HL-60 (cell line): ENCODE data around the gene RALA.
"Not testable (repeated sequence)": the region's sequence is repeated elsewhere in the genome, so short reads cannot be mapped to it uniquely, and the experiment has no call there.

Experiments
- DNase-seq, 2 experiments: peaks; one replicate each; pipeline ENCODE4 v3.0.0-alpha.2; 2010 to 2020; ENCODE audit warnings: low read depth in 1 of 2, low spot score in 1 of 2
- H3K27ac ChIP-seq: fragments of 250-450 bp; sonication (Bioruptor Pico); replicated peaks from 2 replicates; pipeline ENCODE4 v1.5.1; 2020; ENCODE audit warnings: mild to moderate bottlenecking, moderate library complexity
- H3K27me3 ChIP-seq: fragments of 250-450 bp; sonication (Bioruptor Pico); 2 replicates; pipeline ENCODE4 v1.5.1; 2021; ENCODE audit warnings: mild to moderate bottlenecking, moderate library complexity; ENCODE audit not compliant: insufficient read depth, poor library complexity, severe bottlenecking
- H3K4me3 ChIP-seq: replicated peaks from 2 replicates; pipeline ENCODE4 v1.5.1; 2011; ENCODE audit warnings: mild to moderate bottlenecking, control low read depth, low read length; ENCODE audit not compliant: insufficient read depth
- GABPA ChIP-seq: IDR thresholded peaks from 2 replicates; pipeline ENCODE4 v1.6.1; 2012; ENCODE audit warnings: low read depth
- POLR2AphosphoS5 ChIP-seq: IDR thresholded peaks from 2 replicates; pipeline ENCODE4 v1.6.1; 2012; ENCODE audit warnings: low read depth
- SPI1 ChIP-seq: IDR thresholded peaks from 2 replicates; pipeline ENCODE4 v1.6.1; 2012; ENCODE audit warnings: low read depth, mild to moderate bottlenecking, borderline replicate concordance
- TF ChIP-seq, protein P1 (sequence below): IDR thresholded peaks from one replicate; pipeline ENCODE4 v1.5.1; 2011; ENCODE audit warnings: low read length, control low read depth, inconsistent platforms; ENCODE audit not compliant: insufficient read depth
- TF ChIP-seq, protein P2 (sequence below): IDR thresholded peaks from 2 replicates; pipeline ENCODE4 v1.6.1; 2012; ENCODE audit warnings: low read depth; ENCODE audit not compliant: insufficient replicate concordance

Gene RALA

DNA sequence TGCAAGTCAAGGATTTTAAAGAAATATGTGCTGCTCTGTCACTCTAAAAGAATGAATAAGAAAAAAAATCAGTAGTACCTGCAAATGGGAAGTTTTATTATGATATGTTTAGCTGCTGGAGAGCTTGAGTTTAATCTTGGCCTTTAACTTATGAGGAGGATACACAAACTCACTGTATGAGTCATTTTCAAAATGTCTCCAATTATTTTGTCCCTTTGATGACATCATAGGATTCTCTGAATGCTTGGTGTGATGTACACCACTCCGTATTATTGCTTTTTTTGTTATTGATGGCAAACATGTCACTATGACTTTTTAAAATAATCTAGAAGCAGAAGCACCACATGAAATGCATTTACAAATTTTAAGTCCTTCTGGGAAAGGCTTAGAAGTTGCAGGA, 125.8 kb downstream of the RALA start:
- Histone ChIP-seq H3K27ac (no peak overlapping the region), H3K4me3 (no peak overlapping the region), H3K27me3 (no peaks in the 10 kb centered on the region)
- no peak for TF ChIP-seq POLR2AphosphoS5
- no peak for TF ChIP-seq SPI1
- TF ChIP-seq, protein P1, sequence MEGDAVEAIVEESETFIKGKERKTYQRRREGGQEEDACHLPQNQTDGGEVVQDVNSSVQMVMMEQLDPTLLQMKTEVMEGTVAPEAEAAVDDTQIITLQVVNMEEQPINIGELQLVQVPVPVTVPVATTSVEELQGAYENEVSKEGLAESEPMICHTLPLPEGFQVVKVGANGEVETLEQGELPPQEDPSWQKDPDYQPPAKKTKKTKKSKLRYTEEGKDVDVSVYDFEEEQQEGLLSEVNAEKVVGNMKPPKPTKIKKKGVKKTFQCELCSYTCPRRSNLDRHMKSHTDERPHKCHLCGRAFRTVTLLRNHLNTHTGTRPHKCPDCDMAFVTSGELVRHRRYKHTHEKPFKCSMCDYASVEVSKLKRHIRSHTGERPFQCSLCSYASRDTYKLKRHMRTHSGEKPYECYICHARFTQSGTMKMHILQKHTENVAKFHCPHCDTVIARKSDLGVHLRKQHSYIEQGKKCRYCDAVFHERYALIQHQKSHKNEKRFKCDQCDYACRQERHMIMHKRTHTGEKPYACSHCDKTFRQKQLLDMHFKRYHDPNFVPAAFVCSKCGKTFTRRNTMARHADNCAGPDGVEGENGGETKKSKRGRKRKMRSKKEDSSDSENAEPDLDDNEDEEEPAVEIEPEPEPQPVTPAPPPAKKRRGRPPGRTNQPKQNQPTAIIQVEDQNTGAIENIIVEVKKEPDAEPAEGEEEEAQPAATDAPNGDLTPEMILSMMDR: no peak
- TF ChIP-seq GABPA: no peak
- TF ChIP-seq, protein P2, sequence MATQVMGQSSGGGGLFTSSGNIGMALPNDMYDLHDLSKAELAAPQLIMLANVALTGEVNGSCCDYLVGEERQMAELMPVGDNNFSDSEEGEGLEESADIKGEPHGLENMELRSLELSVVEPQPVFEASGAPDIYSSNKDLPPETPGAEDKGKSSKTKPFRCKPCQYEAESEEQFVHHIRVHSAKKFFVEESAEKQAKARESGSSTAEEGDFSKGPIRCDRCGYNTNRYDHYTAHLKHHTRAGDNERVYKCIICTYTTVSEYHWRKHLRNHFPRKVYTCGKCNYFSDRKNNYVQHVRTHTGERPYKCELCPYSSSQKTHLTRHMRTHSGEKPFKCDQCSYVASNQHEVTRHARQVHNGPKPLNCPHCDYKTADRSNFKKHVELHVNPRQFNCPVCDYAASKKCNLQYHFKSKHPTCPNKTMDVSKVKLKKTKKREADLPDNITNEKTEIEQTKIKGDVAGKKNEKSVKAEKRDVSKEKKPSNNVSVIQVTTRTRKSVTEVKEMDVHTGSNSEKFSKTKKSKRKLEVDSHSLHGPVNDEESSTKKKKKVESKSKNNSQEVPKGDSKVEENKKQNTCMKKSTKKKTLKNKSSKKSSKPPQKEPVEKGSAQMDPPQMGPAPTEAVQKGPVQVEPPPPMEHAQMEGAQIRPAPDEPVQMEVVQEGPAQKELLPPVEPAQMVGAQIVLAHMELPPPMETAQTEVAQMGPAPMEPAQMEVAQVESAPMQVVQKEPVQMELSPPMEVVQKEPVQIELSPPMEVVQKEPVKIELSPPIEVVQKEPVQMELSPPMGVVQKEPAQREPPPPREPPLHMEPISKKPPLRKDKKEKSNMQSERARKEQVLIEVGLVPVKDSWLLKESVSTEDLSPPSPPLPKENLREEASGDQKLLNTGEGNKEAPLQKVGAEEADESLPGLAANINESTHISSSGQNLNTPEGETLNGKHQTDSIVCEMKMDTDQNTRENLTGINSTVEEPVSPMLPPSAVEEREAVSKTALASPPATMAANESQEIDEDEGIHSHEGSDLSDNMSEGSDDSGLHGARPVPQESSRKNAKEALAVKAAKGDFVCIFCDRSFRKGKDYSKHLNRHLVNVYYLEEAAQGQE: no peak
- DNase-seq: no peak

DNA sequence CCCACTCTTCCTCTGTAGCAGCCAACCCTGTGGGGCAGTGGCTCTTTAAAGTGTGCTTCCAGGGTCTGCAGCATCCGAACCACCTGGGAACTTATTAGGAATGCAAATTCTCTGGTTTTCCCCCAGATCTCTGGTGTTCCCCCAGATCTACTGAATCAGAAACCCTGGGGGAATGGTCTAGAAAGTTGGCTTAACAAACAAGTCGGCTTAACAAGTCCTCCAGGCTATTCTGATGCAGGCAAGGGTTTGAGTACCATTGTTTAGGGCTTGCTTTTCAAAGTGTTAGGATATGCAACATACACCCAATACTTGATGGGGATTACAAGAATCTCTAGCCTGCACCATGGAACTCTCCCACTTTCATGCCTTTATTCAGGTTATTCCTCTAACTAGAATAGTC, 126.3 kb downstream of the RALA start:
- H3K27ac ChIP-seq: no peak overlapping the region
- no peak for DNase-seq
- no peak for TF ChIP-seq POLR2AphosphoS5
- TF ChIP-seq, protein P2: no peak
- TF ChIP-seq, protein P1: no peak
- no peak for TF ChIP-seq SPI1
- TF ChIP-seq GABPA: no peak
- H3K27me3 ChIP-seq: no peaks in the 10 kb centered on the region
- no peak overlapping the region for H3K4me3 ChIP-seq

DNA sequence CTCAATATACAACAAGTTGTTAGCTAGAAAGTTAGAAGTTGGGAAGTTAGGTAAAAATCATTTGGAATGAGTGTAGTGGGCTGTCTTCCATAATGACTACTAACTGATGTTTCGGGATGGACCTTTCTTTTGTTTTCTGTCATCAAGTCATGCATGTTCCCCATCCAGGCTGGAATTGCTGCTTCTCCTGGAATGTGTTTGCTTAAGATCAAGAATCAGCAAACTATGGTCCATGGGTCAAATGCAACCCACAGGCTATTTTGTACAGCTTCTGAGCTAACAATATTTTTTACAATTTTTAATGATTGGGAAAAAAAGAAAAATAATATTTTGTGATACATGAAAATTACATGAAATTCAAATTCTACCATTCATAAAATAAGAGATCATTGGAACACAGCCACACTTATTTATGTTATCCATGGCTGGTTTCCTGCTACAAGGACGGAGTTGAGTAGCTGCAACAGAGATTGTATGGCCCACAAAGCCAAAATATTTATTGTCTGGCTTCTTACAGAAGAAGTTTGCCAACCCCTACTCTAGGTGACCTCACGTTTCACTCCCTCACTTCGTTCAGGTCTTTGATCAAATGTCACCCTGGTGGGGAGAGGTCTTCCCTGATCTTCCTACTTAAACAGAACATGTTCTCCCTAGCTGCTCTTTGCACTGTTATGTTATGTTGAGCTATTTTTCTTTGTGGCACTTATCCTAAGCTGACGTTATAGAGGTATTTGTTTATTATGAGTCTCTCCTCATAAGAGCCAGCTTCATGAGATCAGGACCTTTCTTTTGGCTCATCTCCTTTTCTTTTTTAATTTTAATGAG, 127.1 kb downstream of the RALA start:
- DNase-seq: no peak
- no peak for TF ChIP-seq SPI1
- TF ChIP-seq, protein P2: no peak
- TF ChIP-seq, protein P1: no peak
- TF ChIP-seq POLR2AphosphoS5: no peak
- TF ChIP-seq GABPA: no peak
- Histone ChIP-seq H3K4me3 (no peak overlapping the region), H3K27ac (no peak overlapping the region), H3K27me3 (no peaks in the 10 kb centered on the region)

DNA sequence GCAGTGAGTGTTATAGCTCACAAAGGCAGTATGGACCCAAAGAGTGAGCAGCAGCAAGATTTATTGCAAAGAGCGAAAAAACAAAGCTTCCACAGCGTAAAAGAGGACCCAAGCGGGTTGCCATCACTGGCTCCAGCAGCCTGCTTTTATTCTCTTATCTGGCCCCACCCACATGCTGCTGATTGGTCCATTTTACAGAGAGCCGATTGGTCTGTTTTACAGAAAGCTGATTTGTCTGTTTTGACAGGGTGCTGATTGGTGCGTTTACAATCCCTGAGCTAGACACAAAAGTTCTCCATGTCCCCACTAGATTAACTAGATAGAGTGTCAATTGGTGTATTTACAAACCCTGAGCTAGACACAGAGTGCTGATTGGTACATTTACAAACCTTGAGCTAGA, 129.9 kb downstream of the RALA start:
- not testable (repeated sequence) for H3K27ac ChIP-seq, H3K27me3 ChIP-seq, H3K4me3 ChIP-seq, DNase-seq
